Measurements from ENCODE around the gene TCEANC2. TPM values are rescaled to one million over a fixed set of nuclear protein-coding genes. Genes with fewer than 3 reads are reported as not detected.
"Not testable (repeated sequence)": the region's sequence is repeated elsewhere in the genome, so short reads cannot be mapped to it uniquely, and the experiment has no call there.

Gene TCEANC2
- 3.9 TPM for polyA plus RNA-seq (2013, experiment 1 of 2)
- polyA plus RNA-seq (2013, experiment 2 of 2), result 3.6 TPM

DNA sequence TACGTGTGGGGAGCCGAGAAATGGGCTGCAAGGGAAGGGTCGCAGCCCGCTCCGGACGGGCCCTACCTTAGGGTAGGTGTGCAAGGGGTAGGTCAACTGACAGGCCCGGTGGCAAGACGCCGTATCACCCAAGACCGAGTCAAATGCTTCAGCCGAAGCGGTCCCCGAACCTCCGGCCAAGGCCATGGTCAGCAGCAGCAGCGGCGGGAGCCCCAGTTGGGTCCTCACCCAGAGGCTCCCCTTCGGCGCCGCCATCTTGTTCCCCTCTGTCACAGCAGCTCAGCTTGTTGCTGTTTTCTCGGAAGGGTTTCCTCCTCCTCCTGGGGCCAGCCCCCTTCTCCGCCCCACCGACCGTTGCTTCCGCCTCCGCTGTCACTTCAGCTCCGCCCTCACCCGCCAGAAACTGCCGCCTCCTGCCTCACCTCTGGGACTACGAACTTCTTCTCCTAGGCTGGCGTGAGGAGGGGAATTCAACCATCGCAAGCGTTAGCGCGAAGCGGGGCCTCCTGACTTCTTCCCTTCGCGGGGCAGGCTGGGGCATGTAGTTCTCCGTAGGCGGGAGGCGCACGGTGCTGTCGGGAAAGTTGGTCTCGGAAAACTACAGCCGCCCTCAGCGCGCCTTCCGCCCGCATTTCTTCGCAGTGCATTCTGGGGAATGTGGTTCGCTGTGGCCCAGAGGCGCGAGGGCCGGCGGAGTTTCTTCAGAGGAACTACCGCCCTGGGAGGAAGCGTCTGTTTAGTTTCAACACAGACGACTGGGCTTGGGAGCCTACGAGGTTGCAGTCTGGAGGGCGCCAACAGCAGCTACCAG, at the start of gene TCEANC2, which contains the start of gene TMEM59:
TSS of gene TCEANC2 (plus strand) at position 675 of the 811 bp plus-strand sequence. CDS start 815 bp downstream, outside the sequence.
TSS of gene TMEM59 (minus strand) at position 271 of the 811 bp plus-strand sequence. CDS start at position 255, 16 bp downstream.
- H3K36me3 ChIP-seq (ENCODE audit: insufficient read depth, low read length), result no peaks in the 10 kb centered on the region
- peak within 1 kb of the TSS; percentile 70; the same call in 1 of the 2 replicates for H3K27ac ChIP-seq (ENCODE audit: low read depth, low read length)
- no peaks in the 10 kb centered on the region for H3K9me3 ChIP-seq (ENCODE audit: insufficient read depth, low read depth, low read length)
- WGBS, result under 1% methylated on average over 59 of the region's 59 CpGs
- H3K9ac ChIP-seq (ENCODE audit: low read depth, low read length), result peak within 1 kb of the TSS; percentile 83
- peak within 1 kb of the TSS; percentile 91 for H3K4me3 ChIP-seq (ENCODE audit: low read length)
- H3K27me3 ChIP-seq (ENCODE audit: insufficient read depth, low read length), result no peaks in the 10 kb centered on the region
- peaks cover 8% of the 10 kb centered on the region; the same call in 1 of the 2 replicates for H3K4me1 ChIP-seq (ENCODE audit: insufficient read depth, low read length)

GRCh38 chr1:54003750-54004480, 49.5 kb upstream of the TCEANC2 start:
- not testable (repeated sequence) for H3K36me3 ChIP-seq (ENCODE audit: insufficient read depth, low read length)

DNA sequence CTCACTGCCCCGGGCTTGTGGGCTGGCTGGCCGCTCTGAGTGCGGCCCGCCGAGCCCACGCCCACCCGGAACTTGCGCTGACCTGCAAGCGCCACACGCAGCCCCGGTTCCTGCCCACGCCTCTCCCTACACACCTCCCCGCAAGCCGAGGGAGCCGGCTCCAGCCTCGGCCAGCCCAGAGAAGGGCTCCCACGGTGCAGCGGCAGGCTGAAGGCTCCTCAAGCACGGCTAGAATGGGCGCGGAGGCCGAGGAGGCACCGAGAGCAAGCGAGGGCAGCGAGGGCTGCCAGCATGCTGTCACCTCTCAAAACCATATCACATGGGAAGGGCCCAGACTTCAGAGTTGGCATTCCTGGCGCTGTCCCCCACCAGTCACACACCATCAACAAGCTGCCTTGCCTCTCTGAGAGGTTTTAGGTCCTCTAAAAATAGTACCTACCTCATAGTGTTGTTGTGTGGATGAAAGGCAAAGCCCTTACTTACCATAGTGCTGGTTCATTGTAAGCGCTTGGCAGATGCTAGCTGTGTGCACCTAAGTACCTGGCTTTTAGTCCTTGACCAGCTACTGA, 48.8 kb upstream of the TCEANC2 start:
- Histone ChIP-seq H3K4me1 (ENCODE audit: insufficient read depth, low read length) (no peaks in the 10 kb centered on the region), H3K27ac (ENCODE audit: low read depth, low read length) (no peak overlapping the region), H3K27me3 (ENCODE audit: insufficient read depth, low read length) (no peaks in the 10 kb centered on the region), H3K36me3 (ENCODE audit: insufficient read depth, low read length) (no peaks in the 10 kb centered on the region), H3K9ac (ENCODE audit: low read depth, low read length) (no peak overlapping the region), H3K4me3 (ENCODE audit: low read length) (no peak overlapping the region), H3K9me3 (ENCODE audit: insufficient read depth, low read depth, low read length) (peaks cover 8% of the 10 kb centered on the region; the same call in 1 of the 2 replicates)
- 97% methylated on average over 27 of the region's 27 CpGs for WGBS

More at GRCh38 chr1:54003750-54004480, 49.5 kb upstream of the TCEANC2 start:
- WGBS, result 95% methylated on average over 19 of the region's 19 CpGs
- H3K27me3 ChIP-seq (ENCODE audit: insufficient read depth, low read length); H3K9me3 ChIP-seq (ENCODE audit: insufficient read depth, low read depth, low read length); H3K27ac ChIP-seq (ENCODE audit: low read depth, low read length); H3K9ac ChIP-seq (ENCODE audit: low read depth, low read length); H3K4me3 ChIP-seq (ENCODE audit: low read length); H3K4me1 ChIP-seq (ENCODE audit: insufficient read depth, low read length): not testable (repeated sequence)

DNA sequence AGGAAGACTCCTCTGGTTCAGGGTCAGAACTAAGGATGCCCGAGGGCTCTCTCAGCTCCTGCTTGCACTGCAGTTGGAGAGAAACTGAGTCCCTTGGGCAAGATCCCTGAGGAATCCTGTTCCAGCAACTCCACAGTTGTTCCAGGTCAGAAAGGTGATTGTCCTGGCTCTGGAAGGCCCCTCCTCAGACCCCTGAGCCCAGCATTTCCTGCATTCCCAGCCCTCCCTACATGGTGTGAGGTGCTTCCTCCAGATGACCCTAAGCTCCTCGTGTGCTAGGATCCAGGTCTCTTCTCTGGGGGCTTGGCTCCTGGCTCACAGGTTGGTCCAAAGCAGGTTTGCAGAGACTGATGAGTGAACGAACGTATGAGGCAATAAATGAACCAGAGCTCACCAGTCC, 46.9 kb upstream of the TCEANC2 start:
- Histone ChIP-seq H3K36me3 (ENCODE audit: insufficient read depth, low read length) (no peaks in the 10 kb centered on the region), H3K4me3 (ENCODE audit: low read length) (no peak overlapping the region), H3K9ac (ENCODE audit: low read depth, low read length) (no peak overlapping the region), H3K27ac (ENCODE audit: low read depth, low read length) (no peak overlapping the region), H3K27me3 (ENCODE audit: insufficient read depth, low read length) (no peaks in the 10 kb centered on the region), H3K4me1 (ENCODE audit: insufficient read depth, low read length) (no peaks in the 10 kb centered on the region), H3K9me3 (ENCODE audit: insufficient read depth, low read depth, low read length) (peaks cover 8% of the 10 kb centered on the region; the same call in 1 of the 2 replicates)
- WGBS, result 86% methylated on average over 4 of the region's 4 CpGs

DNA sequence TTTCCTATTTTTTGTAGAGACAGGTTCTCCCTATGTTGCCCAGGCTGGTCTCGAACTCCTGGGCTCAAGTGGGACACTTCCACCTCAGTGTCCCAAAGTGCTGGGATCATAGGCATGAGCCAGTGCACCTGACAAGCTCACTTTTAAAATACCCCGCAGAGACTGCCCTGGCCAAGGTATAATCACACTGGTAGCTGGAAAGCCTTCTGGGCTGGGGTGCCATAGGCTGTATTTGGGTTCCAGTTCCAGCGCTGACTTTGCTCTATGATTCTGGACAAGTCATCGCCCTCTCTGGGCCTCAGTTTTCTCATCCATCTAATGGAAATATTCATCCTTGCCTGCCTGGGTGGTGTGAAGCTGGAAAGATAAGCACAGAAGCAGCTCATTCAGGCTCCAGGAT, 45.8 kb upstream of the TCEANC2 start:
- WGBS, result 93% methylated on average over 4 of the region's 4 CpGs
- H3K27me3 ChIP-seq (ENCODE audit: insufficient read depth, low read length), result no peaks in the 10 kb centered on the region
- H3K27ac ChIP-seq (ENCODE audit: low read depth, low read length), result no peak overlapping the region
- no peaks in the 10 kb centered on the region for H3K4me1 ChIP-seq (ENCODE audit: insufficient read depth, low read length)
- H3K36me3 ChIP-seq (ENCODE audit: insufficient read depth, low read length), result no peaks in the 10 kb centered on the region
- no peak overlapping the region for H3K4me3 ChIP-seq (ENCODE audit: low read length)
- no peak overlapping the region for H3K9ac ChIP-seq (ENCODE audit: low read depth, low read length)
- peaks cover 8% of the 10 kb centered on the region; the same call in 1 of the 2 replicates for H3K9me3 ChIP-seq (ENCODE audit: insufficient read depth, low read depth, low read length)

DNA sequence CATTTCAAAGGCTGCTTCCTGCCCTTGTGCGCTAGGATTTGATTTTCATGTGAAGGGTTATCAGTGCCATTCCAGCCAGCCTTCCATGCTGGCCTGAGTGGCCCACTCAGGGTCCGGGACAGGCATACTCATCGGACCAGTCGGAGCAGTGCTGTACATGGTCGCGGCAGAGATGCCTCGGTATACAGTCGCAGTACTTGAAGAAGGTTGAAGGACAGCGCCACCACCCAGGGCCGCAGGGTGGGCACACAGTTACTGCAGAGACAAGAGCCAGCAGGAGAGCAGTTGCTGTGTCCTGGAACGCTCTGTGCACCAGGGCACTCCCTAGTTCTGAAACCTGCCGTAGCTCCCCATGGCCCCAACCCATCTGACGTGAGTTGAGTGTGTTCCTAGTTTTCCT, 44.5 kb upstream of the TCEANC2 start:
- WGBS, result 92% methylated on average over 13 of the region's 13 CpGs
- H3K9ac ChIP-seq (ENCODE audit: low read depth, low read length), result no peak overlapping the region
- H3K27me3 ChIP-seq (ENCODE audit: insufficient read depth, low read length), result no peaks in the 10 kb centered on the region
- H3K4me1 ChIP-seq (ENCODE audit: insufficient read depth, low read length), result no peaks in the 10 kb centered on the region
- no peaks in the 10 kb centered on the region for H3K36me3 ChIP-seq (ENCODE audit: insufficient read depth, low read length)
- H3K27ac ChIP-seq (ENCODE audit: low read depth, low read length), result no peak overlapping the region
- H3K9me3 ChIP-seq (ENCODE audit: insufficient read depth, low read depth, low read length), result peaks cover 5% of the 10 kb centered on the region; the same call in 1 of the 2 replicates
- no peak overlapping the region for H3K4me3 ChIP-seq (ENCODE audit: low read length)

- Histone ChIP-seq H3K9ac (ENCODE audit: low read depth, low read length) (no peak overlapping the region), H3K27me3 (ENCODE audit: insufficient read depth, low read length) (no peaks in the 10 kb centered on the region), H3K27ac (ENCODE audit: low read depth, low read length) (no peak overlapping the region), H3K4me3 (ENCODE audit: low read length) (no peak overlapping the region), H3K36me3 (ENCODE audit: insufficient read depth, low read length) (no peaks in the 10 kb centered on the region), H3K9me3 (ENCODE audit: insufficient read depth, low read depth, low read length) (peaks cover 5% of the 10 kb centered on the region; the same call in 1 of the 2 replicates), H3K4me1 (ENCODE audit: insufficient read depth, low read length) (no peaks in the 10 kb centered on the region)
- 89% methylated on average over 4 of the region's 4 CpGs for WGBS
Observed at GRCh38 chr1:54009406-54009805, 44.0 kb upstream of the TCEANC2 start.

GRCh38 chr1:54010415-54011117, 42.8 kb upstream of the TCEANC2 start:
- Histone ChIP-seq H3K9ac (ENCODE audit: low read depth, low read length) (no peak overlapping the region), H3K4me1 (ENCODE audit: insufficient read depth, low read length) (no peaks in the 10 kb centered on the region), H3K4me3 (ENCODE audit: low read length) (no peak overlapping the region), H3K36me3 (ENCODE audit: insufficient read depth, low read length) (no peaks in the 10 kb centered on the region), H3K9me3 (ENCODE audit: insufficient read depth, low read depth, low read length) (no peaks in the 10 kb centered on the region), H3K27ac (ENCODE audit: low read depth, low read length) (no peak overlapping the region), H3K27me3 (ENCODE audit: insufficient read depth, low read length) (no peaks in the 10 kb centered on the region)
- WGBS, result 84% methylated on average over 5 of the region's 5 CpGs

- no peaks in the 10 kb centered on the region for H3K9me3 ChIP-seq (ENCODE audit: insufficient read depth, low read depth, low read length)
- no peaks in the 10 kb centered on the region for H3K4me1 ChIP-seq (ENCODE audit: insufficient read depth, low read length)
- WGBS, result 90% methylated on average over 9 of the region's 9 CpGs
- H3K9ac ChIP-seq (ENCODE audit: low read depth, low read length), result no peak overlapping the region
- H3K36me3 ChIP-seq (ENCODE audit: insufficient read depth, low read length), result no peaks in the 10 kb centered on the region
- no peak overlapping the region for H3K4me3 ChIP-seq (ENCODE audit: low read length)
- no peak overlapping the region for H3K27ac ChIP-seq (ENCODE audit: low read depth, low read length)
- H3K27me3 ChIP-seq (ENCODE audit: insufficient read depth, low read length), result no peaks in the 10 kb centered on the region
Observed at GRCh38 chr1:54011316-54012007, 41.9 kb upstream of the TCEANC2 start.

DNA sequence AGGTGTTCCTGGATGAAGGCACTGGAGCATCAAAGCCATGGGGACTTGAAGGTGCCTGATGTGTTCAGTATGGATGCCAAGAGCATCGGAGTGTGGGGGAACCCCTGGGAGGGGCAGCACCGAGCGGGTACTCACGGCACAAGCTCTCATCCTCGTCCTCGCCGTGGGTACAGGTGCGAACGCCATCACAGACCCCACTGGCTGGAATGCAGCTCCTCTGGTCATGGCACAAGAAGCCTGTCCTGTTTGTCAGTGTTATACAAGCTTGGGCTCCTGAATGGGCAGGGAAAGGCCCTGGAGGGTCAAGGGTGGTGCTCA, 41.4 kb upstream of the TCEANC2 start:
- 92% methylated on average over 9 of the region's 9 CpGs for WGBS
- no peak overlapping the region for H3K9ac ChIP-seq (ENCODE audit: low read depth, low read length)
- no peaks in the 10 kb centered on the region for H3K9me3 ChIP-seq (ENCODE audit: insufficient read depth, low read depth, low read length)
- H3K36me3 ChIP-seq (ENCODE audit: insufficient read depth, low read length), result no peaks in the 10 kb centered on the region
- H3K27me3 ChIP-seq (ENCODE audit: insufficient read depth, low read length), result no peaks in the 10 kb centered on the region
- no peak overlapping the region for H3K27ac ChIP-seq (ENCODE audit: low read depth, low read length)
- no peaks in the 10 kb centered on the region for H3K4me1 ChIP-seq (ENCODE audit: insufficient read depth, low read length)
- no peak overlapping the region for H3K4me3 ChIP-seq (ENCODE audit: low read length)
